Adrenal gland (tissue), 12 donors: ENCODE measurements around the gene NPAS4. TPM values are rescaled to one million over a fixed set of nuclear protein-coding genes. Genes with fewer than 3 reads are reported as not detected.

ENCODE experiments used
- DNase-seq, 7 donors: peaks; one replicate each; pipeline ENCODE4 v3.0.0-alpha.2; 2019 to 2020
- H3K27ac ChIP-seq, 5 donors: fragments of 200-600 bp; sonication (generic) in 4 of 5; 1 replicate in 3 of 5; 2 replicates in 2 of 5; pipeline versions ENCODE4 v1.5.1 to v1.8.0; 2016 to 2020; ENCODE audit warnings: mild to moderate bottlenecking in 1 of 5
- H3K27me3 ChIP-seq: fragments of 200-600 bp; 2 replicates; pipeline ENCODE4 v1.8.0; 2021
- H3K36me3 ChIP-seq, 2 donors: fragments of 200-600 bp; replicated peaks in 1 of 2; 1 replicate in 1 of 2; 2 replicates in 1 of 2; pipeline versions ENCODE4 v1.5.1 to v1.8.0; 2018 to 2022
- H3K4me1 ChIP-seq, 2 donors: fragments of 200-600 bp; replicated peaks in 1 of 2; 1 replicate in 1 of 2; 2 replicates in 1 of 2; pipeline versions ENCODE4 v1.5.1 to v1.8.0; 2018 to 2021
- H3K4me3 ChIP-seq, 4 donors: fragments of 200-600 bp; sonication (generic) in 3 of 4; one replicate each; pipeline ENCODE4 v1.5.1; 2016 to 2018
- H3K9me3 ChIP-seq, 3 donors: fragments of 200-600 bp; sonication (generic) in 1 of 3; replicated peaks in 1 of 3; 1 replicate in 2 of 3; 2 replicates in 1 of 3; pipeline versions ENCODE4 v1.5.1 to v1.8.0; 2016 to 2021
- CTCF ChIP-seq, 6 experiments: fragments of 450-650 bp in 4 of 6; fragments of 200-600 bp in 2 of 6; sonication (generic) in 1 of 6; IDR thresholded peaks; 1 replicate in 5 of 6; 2 replicates in 1 of 6; pipeline versions ENCODE4 v1.5.1 to v1.8.0; 2016 to 2021; ENCODE audit warnings: antibody characterized with exemption in 6 of 6, mild to moderate bottlenecking in 2 of 6, moderate library complexity in 1 of 6
- POLR2A ChIP-seq, 2 donors: fragments of 450-650 bp; IDR thresholded peaks; one replicate each; pipeline ENCODE4 v1.6.1; 2017; ENCODE audit warnings: antibody characterized with exemption in 2 of 2, mild to moderate bottlenecking in 2 of 2, moderate library complexity in 1 of 2
- WGBS, 4 donors: extraction: QIAGEN DNeasy Blood & Tissue Kit in 2 of 4; methylation state at CpG; one replicate each; pipeline versions ENCODE4 v1.1.5 to v1.1.7; 2013 to 2017; 5-methylcytosine and 5-hydroxymethylcytosine counted together
- intact Hi-C, 2 donors: fragments of 100-400 bp; cut with DNase I; formaldehyde crosslinking; loops; one replicate each; pipeline versions ENCODE4 v1.14.1 to v1.15.0; 2022 to 2023
- polyA plus RNA-seq, 3 donors: library from polyadenylated mRNA; stranded (reverse); fragments of 200-250 nt in 2 of 3; fragments of 350-450 nt in 1 of 3; fragmentation: Illumina TruSeq in 1 of 3; extraction: RNeasy Lipid Tissue Mini Kit (QIAGEN cat#74804) in 1 of 3; gene quantifications; one replicate each; pipeline ENCODE4 v1.2.3, GENCODE V29; 2013 to 2014
- total RNA-seq, 9 donors: library from RNA; depleted of rRNA in 4 of 9; stranded (reverse); fragments of >200 nt in 4 of 9; fragments of 120-200 nt in 1 of 9; fragmentation: NEBNext Ultra II Directional in 1 of 9; extraction: Animal tissue kit (Norgen Biotek cat#: 25700) in 1 of 9; gene quantifications; one replicate each; pipeline versions ENCODE4 v1.1.0 to v1.2.4, GENCODE V29; 2013 to 2023
- donor health status: healthy with polysubstance abuse.
- donor health status: Bipolar disorder and iron deficiency.
- donor health status: DM: yes; HTN: yes; CAD: no.
- donor health status: DM: no; HTN: no; CAD: no.
- donor health status: DM: no; HTN: no; CAD: no.
- donor health status: DM: yes; HTN: yes; CAD: no.

Gene NPAS4
- total and polyA plus RNA-seq, 12 donors = 0.06 to 0.72 (median 0.36) TPM; not detected in 6

GRCh38 chr11:66415423-66415822 lies 5.4 kb upstream of the NPAS4 start:
- Histone ChIP-seq H3K4me3 (no peak overlapping the region), H3K36me3 (no peaks in the 10 kb centered on the region), H3K9me3 (no peaks in the 10 kb centered on the region), H3K4me1 (peaks cover 0 to 8% of the 10 kb centered on the region in 2 donors), H3K27ac (no peak overlapping the region), H3K27me3 (peaks cover 2% of the 10 kb centered on the region)
- TF ChIP-seq POLR2A (IDR thresholded peaks at IDR 0.05) (no peak), CTCF (IDR thresholded peaks at IDR 0.05) (no peak)
- 40 to 56% (median 46%) methylated on average over 2 of the region's 2 CpGs for WGBS, 4 donors
- intact Hi-C loops = no loop called here
- no peak for DNase-seq

GRCh38 chr11:66417000-66417399 lies 3.8 kb upstream of the NPAS4 start:
- Histone ChIP-seq H3K27me3 (no peaks in the 10 kb centered on the region), H3K4me3 (no peak overlapping the region), H3K36me3 (no peaks in the 10 kb centered on the region), H3K27ac (no peak overlapping the region), H3K9me3 (no peaks in the 10 kb centered on the region), H3K4me1 (peaks cover 0 to 8% of the 10 kb centered on the region in 2 donors)
- no peak for DNase-seq
- intact Hi-C loops = no loop called here
- TF ChIP-seq CTCF (IDR thresholded peaks at IDR 0.05) (no peak), POLR2A (IDR thresholded peaks at IDR 0.05) (no peak)
- WGBS, 4 donors = 53 to 62% (median 57%) methylated on average over 11 of the region's 11 CpGs

- no peak overlapping the region for H3K4me3 ChIP-seq
- peaks cover 0 to 8% of the 10 kb centered on the region in 2 donors for H3K4me1 ChIP-seq
- no peaks in the 10 kb centered on the region for H3K36me3 ChIP-seq
- peak overlapping the region in 1 of 5 donors; percentile 21 for H3K27ac ChIP-seq
- DNase-seq = peak; percentile 84 to 97 (median 94)
- no peaks in the 10 kb centered on the region for H3K9me3 ChIP-seq
- intact Hi-C loops = no loop called here
- H3K27me3 ChIP-seq = no peaks in the 10 kb centered on the region
- TF ChIP-seq POLR2A (IDR thresholded peaks at IDR 0.05) (no peak), CTCF (IDR thresholded peaks at IDR 0.05) (peak in 5 of 6 experiments; percentile 28 to 59 (median 45))
- WGBS, 4 donors = 7 to 11% (median 9%) methylated on average over 12 to 16 of the region's 16 CpGs
Observed at GRCh38 chr11:66418168-66418985, 2.5 kb upstream of the NPAS4 start.

GRCh38 chr11:66418986-66419308 lies 1.9 kb upstream of the NPAS4 start:
- no peak overlapping the region for H3K27ac ChIP-seq
- no peak for DNase-seq
- WGBS, 4 donors = 24 to 41% (median 34%) methylated on average over 2 to 3 of the region's 3 CpGs
- intact Hi-C loops = no loop called here
- no peaks in the 10 kb centered on the region for H3K27me3 ChIP-seq
- no peaks in the 10 kb centered on the region for H3K9me3 ChIP-seq
- no peaks in the 10 kb centered on the region for H3K36me3 ChIP-seq
- peaks cover 0 to 8% of the 10 kb centered on the region in 2 donors for H3K4me1 ChIP-seq
- TF ChIP-seq POLR2A (IDR thresholded peaks at IDR 0.05) (no peak), CTCF (IDR thresholded peaks at IDR 0.05) (no peak)
- no peak overlapping the region for H3K4me3 ChIP-seq
